Ascending aorta (tissue), 2 donors: ENCODE data around the gene TRIP4. TPM values are rescaled to one million over a fixed set of nuclear protein-coding genes. Genes with fewer than 3 reads are reported as not detected.

Experiments used
- DNase-seq, 2 donors: peaks; one replicate each; pipeline ENCODE4 v3.0.0-alpha.2; 2019; ENCODE audit warnings: low spot score in 2 of 2
- H3K27ac ChIP-seq, 2 donors: fragments of 200-600 bp; sonication (generic); one replicate each; pipeline ENCODE4 v1.5.1; 2016 to 2017; ENCODE audit warnings: mild to moderate bottlenecking in 1 of 2
- H3K27me3 ChIP-seq: fragments of 200-600 bp; sonication (generic); one replicate; pipeline ENCODE4 v1.5.1; 2017
- H3K36me3 ChIP-seq, 2 donors: fragments of 200-600 bp; sonication (generic); one replicate each; pipeline ENCODE4 v1.5.1; 2016
- H3K4me1 ChIP-seq, 2 donors: fragments of 200-600 bp; sonication (generic); one replicate each; pipeline ENCODE4 v1.5.1; 2016 to 2017; ENCODE audit warnings: mild to moderate bottlenecking in 1 of 2
- H3K4me3 ChIP-seq, 2 donors: fragments of 200-600 bp; sonication (generic); one replicate each; pipeline ENCODE4 v1.5.1; 2016 to 2017; ENCODE audit warnings: mild to moderate bottlenecking in 1 of 2
- H3K9me3 ChIP-seq, 2 donors: fragments of 200-600 bp; sonication (generic); one replicate each; pipeline ENCODE4 v1.5.1; 2016
- intact Hi-C: fragments of 100-400 bp; cut with DNase I; formaldehyde crosslinking; loops from one replicate; pipeline ENCODE4 v1.15.1; 2023
- total RNA-seq: library from RNA; depleted of rRNA; stranded (reverse); fragments of >200 nt; gene quantifications from one replicate; pipeline ENCODE4 v1.1.0, GENCODE V29; 2016
- TF ChIP-seq, protein P1 (sequence below), 3 experiments: fragments of 200-600 bp in 2 of 3; fragments of 450-650 bp in 1 of 3; sonication (generic) in 2 of 3; IDR thresholded peaks; one replicate each; pipeline ENCODE4 v1.5.1; 2016 to 2019; ENCODE audit warnings: antibody characterized with exemption in 3 of 3, mild to moderate bottlenecking in 1 of 3, moderate library complexity in 1 of 3

TRIP4 gene
- total RNA-seq, 1 donor from 2014 or later = 5.6 TPM

GRCh38 chr15:64412216-64412615, 24.6 kb downstream of the TRIP4 start:
- Histone ChIP-seq H3K9me3 (no peaks in the 10 kb centered on the region), H3K4me3 (no peak overlapping the region), H3K27me3 (no peaks in the 10 kb centered on the region), H3K27ac (no peak overlapping the region), H3K36me3 (peaks cover 38 to 87% of the 10 kb centered on the region in 2 donors), H3K4me1 (no peaks in the 10 kb centered on the region)
- intact Hi-C loops = no loop called here
- DNase-seq = no peak
- TF ChIP-seq, protein P1, sequence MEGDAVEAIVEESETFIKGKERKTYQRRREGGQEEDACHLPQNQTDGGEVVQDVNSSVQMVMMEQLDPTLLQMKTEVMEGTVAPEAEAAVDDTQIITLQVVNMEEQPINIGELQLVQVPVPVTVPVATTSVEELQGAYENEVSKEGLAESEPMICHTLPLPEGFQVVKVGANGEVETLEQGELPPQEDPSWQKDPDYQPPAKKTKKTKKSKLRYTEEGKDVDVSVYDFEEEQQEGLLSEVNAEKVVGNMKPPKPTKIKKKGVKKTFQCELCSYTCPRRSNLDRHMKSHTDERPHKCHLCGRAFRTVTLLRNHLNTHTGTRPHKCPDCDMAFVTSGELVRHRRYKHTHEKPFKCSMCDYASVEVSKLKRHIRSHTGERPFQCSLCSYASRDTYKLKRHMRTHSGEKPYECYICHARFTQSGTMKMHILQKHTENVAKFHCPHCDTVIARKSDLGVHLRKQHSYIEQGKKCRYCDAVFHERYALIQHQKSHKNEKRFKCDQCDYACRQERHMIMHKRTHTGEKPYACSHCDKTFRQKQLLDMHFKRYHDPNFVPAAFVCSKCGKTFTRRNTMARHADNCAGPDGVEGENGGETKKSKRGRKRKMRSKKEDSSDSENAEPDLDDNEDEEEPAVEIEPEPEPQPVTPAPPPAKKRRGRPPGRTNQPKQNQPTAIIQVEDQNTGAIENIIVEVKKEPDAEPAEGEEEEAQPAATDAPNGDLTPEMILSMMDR (IDR thresholded peaks at IDR 0.05) = no peak

DNA sequence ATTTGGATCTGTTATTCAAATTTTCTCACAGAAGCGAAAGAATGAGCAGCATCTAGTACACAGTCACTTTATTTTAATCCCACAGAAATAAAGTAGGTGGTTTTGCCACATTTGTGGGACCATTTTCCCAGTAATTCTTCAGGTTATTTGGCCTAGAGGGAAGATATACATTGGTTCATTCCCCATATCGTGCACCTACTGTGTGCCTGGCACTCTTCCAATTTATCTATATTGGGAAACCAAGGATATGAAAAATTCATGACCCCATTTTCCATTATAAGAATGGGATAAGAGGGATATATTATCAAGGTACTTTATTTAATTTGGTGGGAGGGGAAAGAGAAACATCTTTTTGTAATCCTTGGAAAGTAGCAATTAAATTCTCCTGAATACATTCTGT, 35.1 kb downstream of the TRIP4 start:
- no peaks in the 10 kb centered on the region for H3K9me3 ChIP-seq
- TF ChIP-seq, protein P1 (IDR thresholded peaks at IDR 0.05) = no peak

DNA sequence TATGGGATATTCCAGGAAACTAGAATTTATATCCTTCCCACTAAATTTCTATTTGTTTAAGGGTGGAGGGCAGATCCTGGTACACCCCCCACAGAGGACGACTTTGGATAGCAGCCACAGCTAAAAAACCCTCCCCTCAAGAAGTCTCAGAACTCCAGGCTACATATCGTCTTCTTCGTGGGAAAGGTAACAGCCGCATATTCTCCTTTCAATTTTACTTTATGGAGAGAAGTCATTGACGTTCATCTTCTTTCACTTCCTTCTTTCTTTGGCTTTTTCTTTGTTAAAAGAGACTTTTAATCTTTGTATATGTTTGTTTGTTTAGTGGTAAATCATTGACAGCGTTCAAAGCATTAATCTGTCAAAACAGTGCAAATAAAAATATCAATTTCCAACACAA, 36.3 kb downstream of the TRIP4 start:
- DNase-seq = no peak
- no peaks in the 10 kb centered on the region for H3K27me3 ChIP-seq
- TF ChIP-seq, protein P1 (IDR thresholded peaks at IDR 0.05) = no peak
- no peak overlapping the region for H3K4me3 ChIP-seq
- H3K9me3 ChIP-seq = no peaks in the 10 kb centered on the region
- H3K27ac ChIP-seq = no peak overlapping the region
- intact Hi-C loops = loop anchor here (10.0 kb wide), 1 partner anchor 221 kb away; no protein-coding TSS in a partner anchor
- no peaks in the 10 kb centered on the region for H3K4me1 ChIP-seq
- peaks cover 52 to 54% of the 10 kb centered on the region in 2 donors for H3K36me3 ChIP-seq

More for the DNA sequence above, 35.1 kb downstream of the TRIP4 start:
- no peak overlapping the region for H3K27ac ChIP-seq
- intact Hi-C loops = loop anchor here (10.0 kb wide), 1 partner anchor 222 kb away; no protein-coding TSS in a partner anchor
- peaks cover 58 to 65% of the 10 kb centered on the region in 2 donors for H3K36me3 ChIP-seq
- H3K4me3 ChIP-seq = no peak overlapping the region
- DNase-seq = no peak
- no peaks in the 10 kb centered on the region for H3K27me3 ChIP-seq
- H3K4me1 ChIP-seq = no peaks in the 10 kb centered on the region

GRCh38 chr15:64425221-64425620, 37.6 kb downstream of the TRIP4 start:
- intact Hi-C loops = loop anchor here (10.0 kb wide), 1 partner anchor 220 kb away; no protein-coding TSS in a partner anchor
- H3K27ac ChIP-seq = no peak overlapping the region

DNA sequence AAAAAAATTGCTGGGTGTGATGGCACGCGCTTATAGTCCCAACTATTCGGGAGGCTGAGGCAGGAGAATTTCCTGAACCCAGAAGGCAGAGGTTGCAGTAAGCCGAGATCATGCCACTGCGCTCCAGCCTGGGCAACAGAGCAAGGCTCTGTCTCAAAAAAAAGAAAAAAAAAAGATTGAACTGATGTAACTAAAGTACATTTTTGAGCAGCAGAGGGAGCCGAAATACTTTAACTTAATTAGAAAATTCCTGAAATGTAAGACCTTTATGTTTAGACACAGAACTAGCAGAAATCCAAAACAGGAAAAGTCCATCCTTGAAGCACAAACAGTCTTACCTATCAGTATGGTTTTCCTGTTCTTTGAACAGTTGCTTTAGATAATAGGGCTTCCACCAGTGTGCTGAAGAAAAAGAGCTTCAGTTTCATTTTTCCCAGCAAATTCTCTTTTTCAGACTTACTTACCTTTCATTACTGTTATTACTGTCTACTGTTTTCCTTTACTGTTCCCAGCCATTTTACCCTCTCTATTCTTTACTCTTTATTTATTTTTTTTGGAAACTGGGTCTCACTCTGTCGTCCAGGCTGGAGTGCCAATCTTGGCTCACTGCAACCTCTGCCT, 39.3 kb downstream of the TRIP4 start:
- no peaks in the 10 kb centered on the region for H3K4me1 ChIP-seq
- TF ChIP-seq, protein P1 (IDR thresholded peaks at IDR 0.05) = peak in 1 of 3 experiments; percentile 28
- no peak overlapping the region for H3K27ac ChIP-seq
- no peak for DNase-seq
- H3K4me3 ChIP-seq = no peak overlapping the region
- H3K36me3 ChIP-seq = peaks cover 28 to 34% of the 10 kb centered on the region in 2 donors
- intact Hi-C loops = loop anchor here (10.0 kb wide), 1 partner anchor 218 kb away; no protein-coding TSS in a partner anchor
- H3K9me3 ChIP-seq = no peaks in the 10 kb centered on the region
- no peaks in the 10 kb centered on the region for H3K27me3 ChIP-seq

More at GRCh38 chr15:64425221-64425620, 37.6 kb downstream of the TRIP4 start:
- Histone ChIP-seq H3K4me3 (no peak overlapping the region), H3K9me3 (no peaks in the 10 kb centered on the region), H3K27me3 (no peaks in the 10 kb centered on the region), H3K36me3 (peaks cover 40 to 43% of the 10 kb centered on the region in 2 donors), H3K4me1 (no peaks in the 10 kb centered on the region)
- no peak for DNase-seq
- TF ChIP-seq, protein P1 (IDR thresholded peaks at IDR 0.05) = no peak
